GM12878 (cell line): ENCODE data around the gene BFSP2. TPM values are rescaled to one million over a fixed set of nuclear protein-coding genes. Genes with fewer than 3 reads are reported as not detected.

Source experiments
- ATAC-seq: fragments of 200-7000 bp; cut with Tn5 transposase; 3 replicates; pipeline ENCODE4 v1.9.1; 2020; ENCODE audit warnings: mild to moderate bottlenecking, moderate library complexity
- BruUV-seq: library from RNA; stranded (reverse); fragments of 400-500 nt; replicated peaks from 2 replicates; lab custom pipeline; 2021; lab: Mats Ljungman, UMichigan
- CTCF ChIA-PET: fragments of 300-600 bp; sonication (Branson Sonifier 250); formaldehyde crosslinking; extraction: SDS; loops from one replicate; lab custom pipeline; 2021; ENCODE audit warnings: inconsistent platforms; lab: Yijun Ruan, JAX
- POLR2A ChIA-PET: fragments of 350-600 bp; formaldehyde crosslinking; extraction: SDS; loops from one replicate; lab custom pipeline; 2021; ENCODE audit warnings: inconsistent platforms; lab: Charles Lee
- RAD21 ChIA-PET: fragments of 300-600 bp; sonication (Branson Sonifier 250); formaldehyde crosslinking; loops from one replicate; lab custom pipeline; 2023; ENCODE audit warnings: antibody characterized with exemption; ENCODE audit not compliant: unreplicated experiment; lab: Charles Lee
- SMC1A ChIA-PET: fragments of 300-600 bp; sonication (Branson Sonifier 250); formaldehyde crosslinking; loops from one replicate; lab custom pipeline; 2023; ENCODE audit not compliant: unreplicated experiment, uncharacterized antibody; lab: Charles Lee
- DNase-seq: peaks from one replicate; pipeline ENCODE4 v3.0.0-alpha.2; 2011; ENCODE audit warnings: low read depth, low spot score
- FAIRE-seq: peaks from 3 replicates; lab custom pipeline; 2011; peaks lifted over from hg19 to GRCh38; lab: Jason Lieb, UNC
- H2AFZ ChIP-seq: 2 replicates; pipeline ENCODE4 v1.6.0; 2011; ENCODE audit warnings: low read depth, low read length, control low read depth; ENCODE audit not compliant: control insufficient read depth
- H3K27ac ChIP-seq: 2 replicates; pipeline ENCODE4 v1.5.1; 2011; ENCODE audit warnings: control low read depth; ENCODE audit not compliant: control insufficient read depth, insufficient read depth
- H3K27me3 ChIP-seq, 2 experiments: replicated peaks in 1 of 2; 2 replicates each; pipeline versions ENCODE4 v1.6.0 to v1.6.1; 2011; ENCODE audit warnings: low read length in 1 of 2; ENCODE audit not compliant: control insufficient read depth in 2 of 2, insufficient read depth in 2 of 2
- H3K36me3 ChIP-seq, 2 experiments: 2 replicates each; pipeline ENCODE4 v1.5.1; 2011; ENCODE audit warnings: low read length in 1 of 2; ENCODE audit not compliant: control insufficient read depth in 2 of 2, insufficient read depth in 2 of 2
- H3K4me1 ChIP-seq: 2 replicates; pipeline ENCODE4 v1.6.1; 2011; ENCODE audit warnings: mild to moderate bottlenecking, low read length, moderate library complexity, mixed read lengths; ENCODE audit not compliant: control insufficient read depth, insufficient read depth
- H3K4me2 ChIP-seq: 2 replicates; pipeline ENCODE4 v1.6.0; 2011; ENCODE audit warnings: control low read depth; ENCODE audit not compliant: control insufficient read depth, insufficient read depth
- H3K4me3 ChIP-seq: fragments of 200-600 bp; sonication (generic); 2 replicates; pipeline ENCODE4 v1.5.1; 2016
- H3K79me2 ChIP-seq: 2 replicates; pipeline ENCODE4 v1.6.0; 2011; ENCODE audit warnings: low read length; ENCODE audit not compliant: control insufficient read depth, insufficient read depth
- H3K9ac ChIP-seq: 2 replicates; pipeline ENCODE4 v1.8.0; 2011; ENCODE audit warnings: low read length, control low read depth, mixed read lengths; ENCODE audit not compliant: control insufficient read depth, insufficient read depth
- H3K9me3 ChIP-seq: replicated peaks from 3 replicates; pipeline ENCODE4 v1.5.1; 2011; ENCODE audit warnings: mild to moderate bottlenecking, low read length; ENCODE audit not compliant: control insufficient read depth, insufficient read depth
- H4K20me1 ChIP-seq: 2 replicates; pipeline ENCODE4 v1.6.0; 2011; ENCODE audit not compliant: control insufficient read depth, insufficient read depth
- CREM ChIP-seq: IDR thresholded peaks from 2 replicates; pipeline ENCODE4 v1.6.1; 2014; ENCODE audit warnings: antibody characterized with exemption, low read depth
- GATAD2B ChIP-seq: fragments of 450-650 bp; conservative IDR thresholded peaks from 2 replicates; pipeline ENCODE4 v1.6.1; 2017; ENCODE audit warnings: low read depth, mild to moderate bottlenecking, moderate library complexity
- IRF3 ChIP-seq: fragments of 450-650 bp; IDR thresholded peaks from 2 replicates; pipeline ENCODE4 v1.6.1; 2014; ENCODE audit warnings: mild to moderate bottlenecking
- IRF4 ChIP-seq: IDR thresholded peaks from 2 replicates; pipeline ENCODE4 v1.6.1; 2011; ENCODE audit warnings: low read depth, low read length
- MEF2B ChIP-seq: fragments of 450-650 bp; IDR thresholded peaks from 2 replicates; pipeline ENCODE4 v1.6.1; 2018; ENCODE audit warnings: mild to moderate bottlenecking, moderate library complexity; ENCODE audit not compliant: partially characterized antibody, poor library complexity, severe bottlenecking
- MXI1 ChIP-seq: fragments of 150-350 bp; IDR thresholded peaks from 2 replicates; pipeline ENCODE4 v1.6.1; 2011; ENCODE audit warnings: low read depth, mild to moderate bottlenecking, inconsistent platforms, low read length, improper control_type of control experiment
- PAX5 ChIP-seq: IDR thresholded peaks from 2 replicates; pipeline ENCODE4 v1.6.1; 2011; ENCODE audit warnings: low read depth, low read length, borderline replicate concordance
- POLR2AphosphoS2 ChIP-seq: IDR thresholded peaks from 2 replicates; pipeline ENCODE4 v1.6.1; 2011; ENCODE audit warnings: low read depth, mild to moderate bottlenecking, low read length, improper control_type of control experiment, moderate library complexity
- PRDM15 ChIP-seq: fragments of 450-650 bp; formaldehyde crosslinking; IDR thresholded peaks from 2 replicates; pipeline ENCODE4 v1.4.0; 2020; ENCODE audit warnings: mild to moderate bottlenecking, moderate library complexity
- TCF3 ChIP-seq: IDR thresholded peaks from 2 replicates; pipeline ENCODE4 v1.6.1; 2012; ENCODE audit warnings: low read depth, mild to moderate bottlenecking, low read length, borderline replicate concordance; ENCODE audit not compliant: insufficient read depth
- USF1 ChIP-seq: IDR thresholded peaks from 2 replicates; pipeline ENCODE4 v1.6.1; 2011; ENCODE audit warnings: borderline replicate concordance, low read depth, mild to moderate bottlenecking, moderate library complexity, mixed read lengths, low read length; ENCODE audit not compliant: insufficient read depth; ENCODE audit errors: extremely low read length
- ZBTB40 ChIP-seq: fragments of 450-650 bp; IDR thresholded peaks from 2 replicates; pipeline ENCODE4 v1.6.1; 2016; ENCODE audit warnings: mild to moderate bottlenecking, moderate library complexity, borderline replicate concordance
- ZNF24 ChIP-seq: fragments of 450-650 bp; IDR thresholded peaks from 2 replicates; pipeline ENCODE4 v1.6.1; 2017; ENCODE audit warnings: antibody characterized with exemption, mild to moderate bottlenecking
- WGBS: methylation state at CpG from one replicate; pipeline ENCODE4 v1.1.6; 2016; ENCODE audit warnings: low lambda C conversion rate; ENCODE audit not compliant: insufficient replicate concordance, insufficient coverage; ENCODE audit errors: missing lambda C conversion rate; 5-methylcytosine and 5-hydroxymethylcytosine counted together
- in situ Hi-C: fragments of 300-500 bp; cut with MboI; formaldehyde crosslinking; loops from 9 replicates; pipeline ENCODE4 v1.14.3; 2018; ENCODE audit warnings: mixed read lengths
- intact Hi-C: fragments of 100-400 bp; cut with micrococcal nuclease; formaldehyde crosslinking; loops from one replicate; pipeline ENCODE4 v1.14.2; 2022; ENCODE audit not compliant: unreplicated experiment
- polyA plus RNA-seq, 11 experiments: library from polyadenylated mRNA; depleted of rRNA in 4 of 11; unstranded in 6 of 11; stranded (reverse) in 5 of 11; fragments of >200 nt; fragmentation: Nextera tagmentation in 4 of 11; fragmentation: Illumina TruSeq in 1 of 11; extraction: Ambion mirVana in 4 of 11; extraction: Trizol in 1 of 11; gene quantifications; 1 replicate in 1 of 11; 2 replicates in 10 of 11; pipeline versions ENCODE4 v1.2.1 to v1.2.3, GENCODE V29; 2011 to 2016; ENCODE audit warnings: inconsistent platforms in 2 of 11, missing spikeins in 2 of 11, low read depth in 1 of 11
- total RNA-seq, 4 experiments: library from RNA; depleted of rRNA in 3 of 4; stranded (reverse); fragments of >200 nt in 3 of 4; fragmentation: Illumina TruSeq in 1 of 4; extraction: Trizol in 1 of 4; gene quantifications; 2 replicates each; pipeline versions ENCODE4 v1.2.1 to v1.2.3, GENCODE V29; 2013 to 2021

BFSP2 gene
- total and polyA plus RNA-seq, 10 of the 15 experiments (the other 5 are each of a cell fraction or from before 2014, with no cell fraction given), result 1.5 to 20.4 (median 7.3) TPM

GRCh38 chr3:133369068-133369440, 30.8 kb upstream of the BFSP2 start:
- CTCF ChIA-PET, result interaction anchor here (0.6 kb wide), 3 partner anchors 109 to 122 kb away, joined by 3 to 6 read pairs (median 3); no protein-coding TSS in a partner anchor
- POLR2A ChIA-PET, result no interaction called here
- Histone ChIP-seq H3K9ac (no peak overlapping the region), H3K27ac (no peak overlapping the region), H2AFZ (no peak overlapping the region), H4K20me1 (peaks cover 2% of the 10 kb centered on the region; the same call in 1 of the 2 replicates), H3K36me3 (no peaks in the 10 kb centered on the region), H3K4me1 (no peaks in the 10 kb centered on the region), H3K27me3 (no peaks in the 10 kb centered on the region; a peak in 1 of 4 replicates), H3K4me2 (no peak overlapping the region), H3K9me3 (no peaks in the 10 kb centered on the region), H3K79me2 (no peaks in the 10 kb centered on the region), H3K4me3 (no peak overlapping the region)
- in situ Hi-C loops, result no loop called here
- no peak for ATAC-seq
- no peak for FAIRE-seq
- intact Hi-C loops, result no loop called here
- RAD21 ChIA-PET, result interaction anchor here (1.2 kb wide), 1 partner anchor 328 kb away, joined by 5 read pairs; no protein-coding TSS in a partner anchor
- SMC1A ChIA-PET, result no interaction called here
- no TSS peak for BruUV-seq
- 31% methylated on average over 9 of the region's 9 CpGs for WGBS
- DNase-seq, result no peak
- no peak for TF ChIP-seq CREM
- TF ChIP-seq GATAD2B, result no peak
- TF ChIP-seq MXI1, result no peak
- TF ChIP-seq IRF3, result no peak
- no peak for TF ChIP-seq POLR2AphosphoS2
- no peak for TF ChIP-seq IRF4
- no peak for TF ChIP-seq ZBTB40
- no peak for TF ChIP-seq PAX5
- no peak for TF ChIP-seq PRDM15 (CRISPR knock-in tag)
- no peak for TF ChIP-seq MEF2B
- no peak for TF ChIP-seq USF1
- TF ChIP-seq ZNF24, result no peak
- no peak for TF ChIP-seq TCF3
